ENCODE measurements around the gene CHD1L.

The CHD1L gene

DNA sequence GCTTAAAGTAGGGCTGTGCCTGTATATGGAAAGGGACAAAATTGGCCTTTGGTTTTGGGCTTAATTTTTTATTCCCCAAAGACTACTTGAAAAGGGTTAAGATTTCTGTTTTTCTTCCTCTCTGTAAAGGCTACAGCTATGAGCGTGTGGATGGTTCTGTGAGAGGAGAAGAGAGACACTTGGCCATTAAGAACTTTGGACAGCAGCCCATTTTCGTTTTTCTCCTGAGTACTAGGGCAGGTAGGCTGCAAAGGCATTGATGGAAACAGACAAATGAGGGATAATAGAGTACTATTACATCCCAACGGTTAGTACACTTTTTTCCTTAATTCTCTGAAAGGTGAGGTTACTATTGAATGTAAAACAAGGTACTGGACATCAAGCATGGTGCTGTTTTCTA lies 29.6 kb downstream of the CHD1L start:
- TF ChIP-seq TEAD4 (IDR thresholded peaks at IDR 0.05) (no peak), TCF12 (IDR thresholded peaks at IDR 0.05; ENCODE audit: low read depth) (no peak), CREB1 (IDR thresholded peaks at IDR 0.05; ENCODE audit: low read depth) (no peak), TAF1 (IDR thresholded peaks at IDR 0.05; ENCODE audit: low read depth) (no peak), MAX (IDR thresholded peaks at IDR 0.05) (no peak), RAD21 (IDR thresholded peaks at IDR 0.05; ENCODE audit: low read depth) (no peak), CEBPB (IDR thresholded peaks at IDR 0.05) (no peak), REST (IDR thresholded peaks at IDR 0.05; ENCODE audit: low read depth) (no peak), ZBTB7A (IDR thresholded peaks at IDR 0.05; ENCODE audit: low read depth) (no peak), FOXM1 (IDR thresholded peaks at IDR 0.05; ENCODE audit: borderline replicate concordance, low read depth) (no peak), NFIC (IDR thresholded peaks at IDR 0.05) (no peak)
- TF ChIP-seq, protein P1, sequence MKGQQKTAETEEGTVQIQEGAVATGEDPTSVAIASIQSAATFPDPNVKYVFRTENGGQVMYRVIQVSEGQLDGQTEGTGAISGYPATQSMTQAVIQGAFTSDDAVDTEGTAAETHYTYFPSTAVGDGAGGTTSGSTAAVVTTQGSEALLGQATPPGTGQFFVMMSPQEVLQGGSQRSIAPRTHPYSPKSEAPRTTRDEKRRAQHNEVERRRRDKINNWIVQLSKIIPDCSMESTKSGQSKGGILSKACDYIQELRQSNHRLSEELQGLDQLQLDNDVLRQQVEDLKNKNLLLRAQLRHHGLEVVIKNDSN (IDR thresholded peaks at IDR 0.05): no peak

DNA sequence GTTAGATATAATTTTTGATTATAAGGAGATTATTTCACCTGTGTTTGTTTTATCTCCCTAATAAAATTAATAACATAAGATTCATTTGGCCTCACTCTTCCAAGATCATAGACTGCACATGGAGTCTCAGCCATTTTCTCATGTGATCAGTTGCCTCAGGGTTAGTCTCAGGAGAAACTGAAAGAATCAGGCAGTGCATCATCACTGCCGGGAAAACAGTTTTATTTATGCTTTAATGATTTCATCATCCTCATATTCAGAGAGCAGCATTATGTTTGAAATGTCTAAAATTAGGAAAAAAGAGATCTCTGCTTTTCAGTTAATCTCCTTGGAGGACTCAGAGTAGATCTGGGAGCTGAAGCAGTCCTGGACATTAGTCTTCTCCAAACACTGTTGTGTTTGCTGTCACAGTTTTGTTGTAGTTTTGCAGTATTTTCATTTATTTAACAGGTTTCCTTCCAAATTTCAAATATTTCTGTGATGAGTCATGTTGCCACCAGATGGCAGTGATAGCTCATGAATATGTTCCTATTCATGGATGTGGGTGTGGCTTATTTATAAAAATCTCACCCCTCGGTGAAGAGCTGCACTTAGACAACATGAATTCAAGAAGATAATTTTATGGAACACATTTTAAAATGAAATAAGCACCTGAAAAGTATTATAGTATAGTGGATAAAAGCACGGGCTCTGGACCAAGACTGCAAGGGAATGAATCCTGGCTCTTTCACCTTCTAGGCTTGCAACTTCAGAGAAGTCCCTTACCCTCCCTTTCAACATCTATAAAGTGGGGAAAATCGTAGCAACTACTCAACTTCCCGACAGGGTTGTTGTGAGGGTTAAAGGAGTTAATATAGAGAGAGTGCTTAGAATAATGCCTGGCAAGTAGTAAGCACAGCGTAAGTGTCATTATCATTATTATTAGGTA lies 31.2 kb downstream of the CHD1L start:
- TF ChIP-seq REST (IDR thresholded peaks at IDR 0.05; ENCODE audit: low read depth) (no peak), RAD21 (IDR thresholded peaks at IDR 0.05; ENCODE audit: low read depth) (peak; percentile 63), CREB1 (IDR thresholded peaks at IDR 0.05; ENCODE audit: low read depth) (no peak), FOXM1 (IDR thresholded peaks at IDR 0.05; ENCODE audit: borderline replicate concordance, low read depth) (no peak), MAX (IDR thresholded peaks at IDR 0.05) (no peak)

- no peak for TF ChIP-seq YY1 (IDR thresholded peaks at IDR 0.05; ENCODE audit: low read depth)
- no peak for TF ChIP-seq TAF1 (IDR thresholded peaks at IDR 0.05; ENCODE audit: low read depth)
- TF ChIP-seq EP300 (IDR thresholded peaks at IDR 0.05; ENCODE audit: borderline replicate concordance): no peak
- no peak for TF ChIP-seq CREB1 (IDR thresholded peaks at IDR 0.05; ENCODE audit: low read depth)
- TF ChIP-seq MAX (IDR thresholded peaks at IDR 0.05): no peak
- TF ChIP-seq TEAD4 (IDR thresholded peaks at IDR 0.05): no peak
- TF ChIP-seq, protein P1 (IDR thresholded peaks at IDR 0.05): no peak
- TF ChIP-seq FOXM1 (IDR thresholded peaks at IDR 0.05; ENCODE audit: borderline replicate concordance, low read depth): no peak
- TF ChIP-seq NFIC (IDR thresholded peaks at IDR 0.05): no peak
- no peak for TF ChIP-seq CEBPB (IDR thresholded peaks at IDR 0.05)
- TF ChIP-seq REST (IDR thresholded peaks at IDR 0.05; ENCODE audit: low read depth): no peak
- no peak for TF ChIP-seq EGR1 (IDR thresholded peaks at IDR 0.05)
- no peak for TF ChIP-seq TCF12 (IDR thresholded peaks at IDR 0.05; ENCODE audit: low read depth)
- no peak for TF ChIP-seq RAD21 (IDR thresholded peaks at IDR 0.05; ENCODE audit: low read depth)
- no peak for TF ChIP-seq ZBTB7A (IDR thresholded peaks at IDR 0.05; ENCODE audit: low read depth)
Measured at GRCh38 chr1:147281950-147282349, 39.5 kb downstream of the CHD1L start.

- TF ChIP-seq TAF1 (IDR thresholded peaks at IDR 0.05; ENCODE audit: low read depth) (no peak), TCF12 (IDR thresholded peaks at IDR 0.05; ENCODE audit: low read depth) (no peak), EGR1 (IDR thresholded peaks at IDR 0.05) (no peak), EP300 (IDR thresholded peaks at IDR 0.05; ENCODE audit: borderline replicate concordance) (no peak), RAD21 (IDR thresholded peaks at IDR 0.05; ENCODE audit: low read depth) (no peak), TEAD4 (IDR thresholded peaks at IDR 0.05) (no peak), YY1 (IDR thresholded peaks at IDR 0.05; ENCODE audit: low read depth) (no peak), REST (IDR thresholded peaks at IDR 0.05; ENCODE audit: low read depth) (no peak), NFIC (IDR thresholded peaks at IDR 0.05) (no peak), CEBPB (IDR thresholded peaks at IDR 0.05) (no peak), MAX (IDR thresholded peaks at IDR 0.05) (no peak)
- TF ChIP-seq, protein P1 (IDR thresholded peaks at IDR 0.05): no peak
Measured at GRCh38 chr1:147283011-147283410, 40.5 kb downstream of the CHD1L start.

All from Ishikawa (cell line).